IMR-90 (cell line): Measurements from ENCODE around the gene POLR3F.

ENCODE experiments used
- CTCF ChIP-seq: conservative IDR thresholded peaks from 2 replicates; pipeline ENCODE4 v1.5.1; 2012; ENCODE audit warnings: mild to moderate bottlenecking, low read depth, low read length, improper control_type of control experiment
- POLR2A ChIP-seq: IDR thresholded peaks from 2 replicates; pipeline ENCODE4 v1.6.1; 2012; ENCODE audit warnings: mild to moderate bottlenecking, low read depth, low read length
- RAD21 ChIP-seq: IDR thresholded peaks from 2 replicates; pipeline ENCODE4 v1.6.1; 2012; ENCODE audit warnings: low read length, improper control_type of control experiment
- RCOR1 ChIP-seq: IDR thresholded peaks from 2 replicates; pipeline ENCODE4 v1.6.1; 2012; ENCODE audit warnings: mild to moderate bottlenecking, low read length, improper control_type of control experiment; ENCODE audit not compliant: insufficient replicate concordance

DNA sequence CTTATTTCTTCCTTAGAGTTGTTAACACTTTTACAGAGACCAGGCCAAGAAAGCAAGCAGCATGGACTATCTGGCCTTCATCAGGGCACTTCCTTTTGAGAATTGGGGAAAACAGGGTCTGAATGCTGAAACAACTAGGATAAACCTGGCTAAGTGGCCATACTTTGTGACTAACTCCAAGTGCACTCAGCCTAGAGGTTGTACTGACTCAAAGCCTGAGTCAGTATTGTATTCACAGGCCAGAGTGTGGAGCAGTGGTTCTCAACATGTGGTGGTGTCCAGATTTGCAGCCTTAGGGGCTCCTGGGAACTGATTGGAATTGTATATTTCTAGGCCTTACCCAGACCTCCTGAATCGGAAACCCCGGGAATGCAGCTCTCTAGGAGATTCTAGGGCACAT, 60.6 kb downstream of the POLR3F start:
- no peak for TF ChIP-seq CTCF
- no peak for TF ChIP-seq RAD21
- no peak for TF ChIP-seq POLR2A
- TF ChIP-seq RCOR1: no peak
